CD4-positive, alpha-beta T cell (primary cell): ENCODE results near the gene SDHA. TPM values are rescaled to one million over a fixed set of nuclear protein-coding genes. Genes with fewer than 3 reads are reported as not detected.
"Not testable (repeated sequence)": the region's sequence is repeated elsewhere in the genome, so short reads cannot be mapped to it uniquely, and the experiment has no call there.

Source experiments
- ATAC-seq: fragments of 200-7000 bp; cut with Tn5 transposase; one replicate; pipeline ENCODE4 v1.10.0; 2022; ENCODE audit warnings: mild to moderate bottlenecking; ENCODE audit not compliant: poor library complexity
- CTCF ChIA-PET: fragments of 350-600 bp; sonication (Branson Sonifier 250); formaldehyde crosslinking; loops from one replicate; lab custom pipeline; 2021; ENCODE audit warnings: antibody characterized with exemption, inconsistent platforms; lab: Charles Lee
- POLR2A ChIA-PET: fragments of 350-600 bp; sonication (Branson Sonifier 250); formaldehyde crosslinking; loops from one replicate; lab custom pipeline; 2021; ENCODE audit warnings: antibody characterized with exemption, inconsistent platforms; lab: Charles Lee
- DNase-seq, 14 experiments: peaks; one replicate each; pipeline ENCODE4 v3.0.0-alpha.2; 2013 to 2020; ENCODE audit warnings: mixed read lengths in 2 of 14
- H3K27ac ChIP-seq, 2 donors: one replicate each; pipeline versions ENCODE4 v1.5.1 to v1.7.0; 2013; ENCODE audit warnings: low read length in 2 of 2, low read depth in 1 of 2, mild to moderate bottlenecking in 1 of 2
- H3K27me3 ChIP-seq, 2 experiments: 1 replicate in 1 of 2; 2 replicates in 1 of 2; pipeline versions ENCODE4 v1.6.1 to v1.7.0; 2013; ENCODE audit warnings: low read length in 2 of 2, control low read depth in 1 of 2, mild to moderate bottlenecking in 1 of 2, moderate library complexity in 1 of 2; ENCODE audit not compliant: insufficient read depth in 2 of 2, control insufficient read depth in 1 of 2
- H3K36me3 ChIP-seq: one replicate; pipeline ENCODE4 v1.6.1; 2013; ENCODE audit warnings: low read length, control low read depth; ENCODE audit not compliant: insufficient read depth
- H3K4me1 ChIP-seq: one replicate; pipeline ENCODE4 v1.6.1; 2013; ENCODE audit warnings: low read length, control low read depth; ENCODE audit not compliant: insufficient read depth
- H3K4me3 ChIP-seq: one replicate; pipeline ENCODE4 v1.5.1; 2013; ENCODE audit warnings: mild to moderate bottlenecking, low read length, moderate library complexity
- H3K9me3 ChIP-seq, 2 experiments: 1 replicate in 1 of 2; 2 replicates in 1 of 2; pipeline versions ENCODE4 v1.6.1 to v1.7.0; 2013; ENCODE audit warnings: low read length in 2 of 2, mild to moderate bottlenecking in 2 of 2, control low read depth in 1 of 2, moderate library complexity in 1 of 2; ENCODE audit not compliant: control insufficient read depth in 1 of 2, insufficient read depth in 1 of 2
- H3K27ac Mint-ChIP-seq: one replicate; pipeline ENCODE4 v1.8.0; 2020; ENCODE audit warnings: mixed read lengths
- H3K27me3 Mint-ChIP-seq: one replicate; pipeline ENCODE4 v1.8.0; 2021; ENCODE audit warnings: mixed read lengths
- H3K36me3 Mint-ChIP-seq: one replicate; pipeline ENCODE4 v1.8.0; 2021; ENCODE audit warnings: low read depth, mixed read lengths
- H3K4me1 Mint-ChIP-seq: one replicate; pipeline ENCODE4 v1.8.0; 2021; ENCODE audit warnings: low read depth, mixed read lengths
- H3K4me3 Mint-ChIP-seq: one replicate; pipeline ENCODE4 v1.8.0; 2020; ENCODE audit warnings: mild to moderate bottlenecking, mixed read lengths
- H3K9me3 Mint-ChIP-seq: one replicate; pipeline ENCODE4 v1.8.0; 2020; ENCODE audit warnings: mixed read lengths
- CTCF ChIP-seq: fragments of 200-600 bp; IDR thresholded peaks from one replicate; pipeline ENCODE4 v1.8.0; 2022; ENCODE audit warnings: antibody characterized with exemption, mild to moderate bottlenecking
- intact Hi-C, 2 experiments: fragments of 100-400 bp; cut with DNase I in 1 of 2; cut with micrococcal nuclease in 1 of 2; formaldehyde crosslinking; loops; one replicate each; pipeline versions ENCODE4 v1.15.1 to v1.9.0; 2023 to 2025; cut with DNase I, micrococcal nuclease
- total RNA-seq, 174 experiments: library from RNA in 2 of 174; stranded (reverse) in 2 of 174; gene quantifications; one replicate each; pipeline ENCODE4 v1.2.3 and lab custom pipeline; 2021 to 2026

SDHA gene
- total RNA-seq, 2 experiments from 2014 or later = 244 to 245 TPM

- no peaks in the 10 kb centered on the region for H3K27me3 Mint-ChIP-seq
- TF ChIP-seq CTCF = no peak
- no peak for ATAC-seq
Observed at GRCh38 chr5:230711-231110, 12.6 kb downstream of the SDHA start.

GRCh38 chr5:231661-232060 lies 13.5 kb downstream of the SDHA start:
- no peaks in the 10 kb centered on the region for H3K9me3 ChIP-seq
- DNase-seq = no peak
- no peak for ATAC-seq
- H3K4me1 ChIP-seq = no peaks in the 10 kb centered on the region
- intact Hi-C loops = no loop called here
- TF ChIP-seq CTCF = no peak
- CTCF ChIA-PET = interaction anchor here (0.9 kb wide), 1 partner anchor 13 kb away, joined by 3 read pairs; the partner anchor contains the start of genes CCDC127 and SDHA
- Mint-ChIP-seq H3K36me3 (peaks cover 89% of the 10 kb centered on the region), H3K9me3 (no peaks in the 10 kb centered on the region), H3K4me3 (no peak overlapping the region), H3K27ac (no peak overlapping the region), H3K4me1 (no peaks in the 10 kb centered on the region), H3K27me3 (no peaks in the 10 kb centered on the region)
- POLR2A ChIA-PET = interaction anchor here (0.7 kb wide), 1 partner anchor 14 kb away, joined by 3 read pairs; the partner anchor contains the start of genes CCDC127 and SDHA
- H3K27me3 ChIP-seq = no peaks in the 10 kb centered on the region
- H3K36me3 ChIP-seq = peaks cover 79% of the 10 kb centered on the region
- H3K27ac ChIP-seq = no peak overlapping the region
- H3K4me3 ChIP-seq = no peak overlapping the region

More at GRCh38 chr5:230711-231110, 12.6 kb downstream of the SDHA start:
- H3K27ac Mint-ChIP-seq = no peak overlapping the region
- H3K4me3 Mint-ChIP-seq = no peak overlapping the region
- no peak overlapping the region for H3K4me3 ChIP-seq
- H3K36me3 ChIP-seq = peaks cover 89% of the 10 kb centered on the region
- DNase-seq = no peak
- H3K27me3 ChIP-seq = no peaks in the 10 kb centered on the region
- H3K9me3 ChIP-seq = no peaks in the 10 kb centered on the region
- intact Hi-C loops = no loop called here
- H3K4me1 ChIP-seq = no peaks in the 10 kb centered on the region
- POLR2A ChIA-PET = interaction anchor here (0.7 kb wide), 1 partner anchor 13 kb away, joined by 3 read pairs; the partner anchor contains the start of genes CCDC127 and SDHA
- no peak overlapping the region for H3K27ac ChIP-seq
- H3K36me3 Mint-ChIP-seq = peaks cover 89% of the 10 kb centered on the region
- CTCF ChIA-PET = no interaction called here
- no peaks in the 10 kb centered on the region for H3K4me1 Mint-ChIP-seq
- H3K9me3 Mint-ChIP-seq = no peaks in the 10 kb centered on the region

GRCh38 chr5:233426-233825 lies 15.3 kb downstream of the SDHA start:
- POLR2A ChIA-PET = not testable (repeated sequence)

GRCh38 chr5:234450-234849 lies 16.3 kb downstream of the SDHA start:
- ChIA-PET CTCF (no interaction called here), POLR2A (no interaction called here)
- Mint-ChIP-seq H3K4me1 (no peaks in the 10 kb centered on the region), H3K36me3 (peaks cover 86% of the 10 kb centered on the region), H3K9me3 (no peaks in the 10 kb centered on the region), H3K27ac (no peak overlapping the region), H3K27me3 (no peaks in the 10 kb centered on the region), H3K4me3 (no peak overlapping the region)
- no peak for ATAC-seq
- Histone ChIP-seq H3K9me3 (no peaks in the 10 kb centered on the region), H3K27me3 (no peaks in the 10 kb centered on the region), H3K4me1 (no peaks in the 10 kb centered on the region), H3K27ac (no peak overlapping the region), H3K36me3 (peaks cover 67% of the 10 kb centered on the region), H3K4me3 (no peak overlapping the region)
- intact Hi-C loops = no loop called here
- no peak for TF ChIP-seq CTCF
- DNase-seq = no peak

More at GRCh38 chr5:233426-233825, 15.3 kb downstream of the SDHA start:
- H3K4me1 ChIP-seq, intact Hi-C loops, DNase-seq, H3K27ac ChIP-seq, ATAC-seq, H3K4me1 Mint-ChIP-seq, H3K4me3 Mint-ChIP-seq, CTCF ChIA-PET, H3K27ac Mint-ChIP-seq, H3K27me3 ChIP-seq, H3K4me3 ChIP-seq, H3K9me3 ChIP-seq, H3K27me3 Mint-ChIP-seq, H3K9me3 Mint-ChIP-seq: not testable (repeated sequence)
- H3K36me3 ChIP-seq = peaks cover 72% of the 10 kb centered on the region
- H3K36me3 Mint-ChIP-seq = peaks cover 86% of the 10 kb centered on the region

- H3K4me3 Mint-ChIP-seq, H3K27ac Mint-ChIP-seq, H3K9me3 Mint-ChIP-seq, H3K4me3 ChIP-seq, H3K4me1 ChIP-seq, DNase-seq, CTCF ChIA-PET, H3K4me1 Mint-ChIP-seq, ATAC-seq, H3K27me3 Mint-ChIP-seq, POLR2A ChIA-PET, H3K9me3 ChIP-seq, H3K27ac ChIP-seq, intact Hi-C loops, H3K27me3 ChIP-seq: not testable (repeated sequence)
- H3K36me3 ChIP-seq = peaks cover 64% of the 10 kb centered on the region
- peaks cover 87% of the 10 kb centered on the region for H3K36me3 Mint-ChIP-seq
Observed at GRCh38 chr5:235527-235926, 17.4 kb downstream of the SDHA start.
